NCI-H460 (cell line): ENCODE results near the gene C1orf74. TPM values are rescaled to one million over a fixed set of nuclear protein-coding genes. Genes with fewer than 3 reads are reported as not detected.

ENCODE experiments used
- DNase-seq: peaks from one replicate; pipeline ENCODE4 v3.0.0-alpha.2; 2016; ENCODE audit warnings: low read depth; ENCODE audit errors: extremely low read depth
- polyA plus RNA-seq: library from polyadenylated mRNA; depleted of rRNA; stranded (reverse); fragments of >200 nt; gene quantifications from 2 replicates; pipeline ENCODE4 v1.2.3, GENCODE V29; 2014; cell fraction: nucleus; rRNA removed
- total RNA-seq: library from RNA; depleted of rRNA; stranded (reverse); fragments of >200 nt; shearing (Covaris generic); gene quantifications from 2 replicates; pipeline ENCODE4 v1.2.3, GENCODE V29; 2014; rRNA removed

The C1orf74 gene
- 4.6 and 5.4 TPM in 2 replicates for total RNA-seq
- polyA plus RNA-seq = 9.0 and 9.7 TPM in 2 replicates

DNA sequence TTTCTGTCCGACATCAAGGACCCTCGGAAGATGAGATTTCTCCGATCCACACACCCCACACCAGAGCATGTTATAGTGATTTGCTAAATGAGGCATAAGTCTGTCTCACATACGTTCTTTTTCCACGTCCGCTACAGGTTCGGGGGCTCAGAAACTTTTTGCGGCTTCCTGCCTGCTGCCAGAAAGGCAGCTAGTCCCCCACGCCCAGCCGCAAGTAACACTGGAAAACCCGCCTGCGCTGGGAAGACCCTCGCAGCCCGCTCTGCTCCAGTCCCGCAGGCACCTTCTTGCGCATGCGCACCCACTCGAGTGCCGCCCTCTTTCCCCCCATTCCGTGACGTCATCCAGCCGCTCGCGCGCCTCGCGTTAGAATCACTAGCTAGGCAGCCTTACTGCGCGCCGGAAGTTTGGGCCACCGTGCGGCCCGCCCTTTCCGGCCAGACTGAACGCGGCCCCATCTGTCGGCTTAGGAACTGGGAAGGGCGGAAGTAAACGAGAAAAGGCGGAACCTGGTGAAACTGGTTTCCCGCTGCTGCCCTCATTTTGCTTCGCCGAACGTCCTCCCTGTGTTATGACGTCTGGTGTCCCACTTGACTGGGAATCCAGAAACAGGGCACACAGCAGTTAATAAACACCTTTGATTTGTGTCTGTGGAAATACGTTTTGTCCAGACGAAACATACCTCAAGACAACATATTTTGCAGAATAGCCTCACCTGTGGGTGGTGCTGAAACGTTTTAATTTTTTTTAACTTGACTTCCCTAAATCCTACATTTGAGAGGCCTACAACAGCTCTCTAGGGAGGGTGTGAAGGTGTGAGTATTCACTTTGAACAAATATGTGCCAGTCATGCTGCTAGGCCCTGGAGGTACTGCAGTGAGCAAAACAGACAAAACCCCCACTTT, at the start of gene C1orf74:
Gene C1orf74 (minus strand): TSS at position 295 of the 905 bp plus-strand sequence. CDS start 925 bp downstream, outside the sequence.
- peak; percentile 99 for DNase-seq

DNA sequence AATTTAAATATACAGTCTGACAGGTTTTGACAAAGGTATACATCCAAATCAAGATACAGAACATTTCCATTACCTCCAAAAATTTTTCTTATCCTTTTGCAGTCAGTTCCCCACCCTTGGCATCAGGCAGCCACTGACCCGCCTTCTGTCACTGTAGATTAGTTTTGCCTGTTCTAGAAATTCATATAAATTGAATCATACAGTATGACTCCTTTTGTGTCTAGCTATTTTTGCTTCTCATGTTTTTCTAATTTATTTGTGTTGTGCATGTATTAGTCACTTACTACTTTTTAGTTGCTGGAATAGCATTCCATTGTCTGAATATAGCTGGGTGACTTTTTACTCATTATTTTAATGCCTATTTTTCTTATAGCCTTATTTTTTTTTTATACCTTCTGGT, 47.3 kb upstream of the C1orf74 start:
- no peak for DNase-seq

DNA sequence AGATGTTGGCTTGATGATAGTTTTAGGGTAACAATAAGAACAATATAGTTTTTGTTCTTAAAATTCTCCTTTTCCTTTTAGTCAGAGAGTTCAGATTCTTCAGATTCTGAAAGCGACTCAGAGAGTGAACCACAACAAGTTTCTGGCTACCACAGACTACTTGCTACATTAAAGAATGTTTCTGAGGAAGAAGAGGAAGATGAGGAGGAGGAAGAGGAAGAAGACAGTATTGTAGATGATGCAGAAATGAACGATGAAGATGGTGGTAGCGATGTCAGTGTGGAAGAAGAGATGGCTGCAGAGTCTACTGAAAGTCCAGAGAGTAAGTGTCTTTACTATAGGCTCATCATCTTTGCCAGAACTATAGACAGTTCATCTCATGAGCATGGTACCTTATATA, 46.4 kb upstream of the C1orf74 start:
- DNase-seq = no peak

DNA sequence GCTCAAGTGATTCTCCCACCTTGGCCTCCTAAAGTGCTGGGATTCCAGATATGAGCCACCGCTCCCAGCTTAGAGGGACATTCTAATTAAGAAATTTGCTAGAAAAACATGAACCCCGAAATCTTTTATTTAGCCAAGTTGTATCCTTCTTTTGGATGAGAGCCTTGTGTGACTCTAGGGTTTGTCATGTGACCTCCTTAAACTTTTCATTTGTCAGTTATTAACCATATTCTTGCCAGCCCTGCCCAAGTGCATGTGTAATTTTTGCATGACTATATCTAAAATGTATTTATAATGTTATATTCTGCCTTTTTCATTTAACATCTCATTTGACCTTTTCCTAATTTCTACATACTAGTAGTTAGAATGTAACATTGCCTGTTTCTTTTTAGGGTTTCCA, 45.4 kb upstream of the C1orf74 start:
- DNase-seq = no peak

DNA sequence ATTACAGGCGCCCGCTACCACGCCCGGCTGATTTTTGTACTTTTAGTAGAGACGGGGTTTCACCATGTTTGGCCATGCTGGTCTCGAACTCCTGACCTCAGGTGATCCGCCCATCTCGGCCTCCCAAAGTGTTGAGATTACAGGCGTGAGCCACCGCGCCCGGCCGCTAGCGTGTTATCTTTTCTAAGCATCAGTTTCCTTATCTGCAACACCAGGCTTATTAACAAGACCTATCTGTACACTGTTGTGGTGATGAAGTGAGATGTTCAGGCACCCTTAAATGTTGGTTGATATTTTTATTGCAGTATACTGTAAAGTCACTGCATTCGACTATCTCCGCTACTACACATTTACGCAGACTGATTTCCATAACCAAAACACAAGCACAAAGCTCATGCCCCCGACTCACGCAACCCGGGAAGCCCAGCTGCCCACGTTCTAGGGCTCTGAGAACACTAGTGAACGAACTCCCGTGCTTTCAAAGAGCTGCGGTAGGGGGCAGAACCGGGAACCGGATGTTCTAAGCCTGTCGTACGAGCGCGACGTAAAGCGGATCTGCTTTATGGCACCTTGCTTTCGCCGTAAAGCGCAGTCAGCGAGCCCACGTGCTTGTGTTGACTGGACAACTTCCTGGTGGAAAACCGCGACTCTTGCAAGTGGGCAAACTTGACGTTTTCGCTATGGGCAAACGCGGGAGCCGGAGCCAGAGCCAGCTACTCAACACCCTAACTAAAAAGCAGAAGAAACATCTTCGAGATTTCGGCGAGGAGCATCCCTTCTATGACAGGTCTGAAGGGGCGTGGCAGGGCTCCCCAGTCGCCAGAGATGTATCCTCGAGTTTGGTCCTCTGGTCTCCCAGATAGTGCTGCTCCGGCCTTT, 43.3 kb upstream of the C1orf74 start, which contains the start of gene UTP25:
Gene UTP25 (plus strand): TSS at position 589 of the 879 bp plus-strand sequence. CDS start 92 bp downstream, at position 681.
- DNase-seq = peak; percentile 98

DNA sequence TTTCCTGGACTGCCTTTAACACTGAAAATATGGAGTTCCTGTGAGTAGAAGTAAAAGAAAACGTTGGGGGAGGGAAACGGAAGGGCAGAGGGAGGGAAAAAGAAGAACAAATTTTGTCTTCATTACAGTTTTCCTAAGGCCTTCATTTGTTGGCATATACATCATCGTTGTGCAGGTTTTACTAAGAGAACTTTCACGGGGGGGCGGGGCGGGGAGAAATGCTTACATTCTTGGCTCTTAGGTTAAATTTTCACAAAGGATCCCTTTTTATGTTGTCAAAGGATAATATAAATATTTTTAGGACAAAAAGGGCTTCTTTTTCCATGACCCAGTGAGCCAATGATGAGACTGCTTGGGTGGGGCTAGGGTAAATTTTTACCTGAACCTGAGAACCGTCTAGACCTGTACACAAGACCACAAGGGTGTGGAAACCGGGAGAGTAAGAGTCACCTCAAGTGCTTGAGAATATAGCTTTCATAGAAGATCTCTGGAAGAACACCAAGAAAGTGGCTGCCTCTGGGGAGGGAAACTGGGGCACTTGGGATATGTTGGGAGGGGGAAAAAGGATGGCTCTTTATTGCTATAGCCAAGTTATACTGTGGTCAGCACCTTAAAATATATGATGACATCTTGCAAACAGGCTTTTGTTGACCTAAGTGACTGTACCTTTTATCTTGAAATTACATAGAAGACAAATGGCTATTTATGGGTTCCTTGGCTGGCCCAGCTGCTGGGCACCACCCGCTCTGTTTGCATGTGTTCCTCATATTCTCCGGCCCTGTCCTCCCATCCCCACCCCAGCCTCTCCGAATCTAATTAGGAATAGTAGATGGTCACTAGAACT, 41.5 kb upstream of the C1orf74 start:
- no peak for DNase-seq

DNA sequence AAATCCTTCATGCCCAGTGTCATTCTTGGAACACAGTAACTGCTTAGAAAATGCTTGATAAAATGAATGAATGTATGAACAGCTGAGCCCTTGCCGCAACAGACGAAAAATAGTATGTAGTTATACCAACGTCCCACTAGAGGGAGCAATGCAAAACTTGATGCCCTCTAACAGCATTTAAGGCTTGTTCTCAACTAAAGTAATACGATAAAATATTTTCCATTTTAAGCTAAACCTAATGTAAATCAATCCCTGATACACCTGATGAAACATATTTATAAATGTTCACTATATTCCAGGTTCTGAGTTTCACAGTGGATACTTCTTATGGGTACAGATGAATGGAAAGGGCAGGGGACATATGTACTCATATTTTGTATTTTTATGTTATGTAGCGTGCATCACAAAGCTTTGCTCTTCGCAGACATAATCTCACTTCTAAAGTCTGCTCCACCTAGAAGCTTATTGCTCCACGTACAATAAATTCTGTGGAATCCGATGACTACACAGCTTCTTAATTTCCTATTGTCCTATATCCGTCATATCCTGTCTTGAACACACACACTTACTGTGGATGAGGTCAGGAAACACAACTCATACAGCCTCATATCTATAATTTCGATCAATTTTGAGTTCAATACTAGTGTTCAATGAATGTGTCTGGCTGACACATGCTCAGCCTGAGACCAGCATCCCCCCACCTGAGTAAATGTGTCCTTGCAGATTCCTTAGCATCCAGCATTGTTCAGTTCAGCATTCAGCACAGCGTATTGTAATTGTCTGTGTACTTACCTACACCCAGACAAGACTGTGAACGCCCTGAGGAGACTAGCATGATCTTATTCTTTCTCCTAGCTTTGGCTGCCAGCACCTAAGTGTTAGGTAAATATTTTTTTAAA, 39.0 kb upstream of the C1orf74 start:
- peak; percentile 67 for DNase-seq

DNA sequence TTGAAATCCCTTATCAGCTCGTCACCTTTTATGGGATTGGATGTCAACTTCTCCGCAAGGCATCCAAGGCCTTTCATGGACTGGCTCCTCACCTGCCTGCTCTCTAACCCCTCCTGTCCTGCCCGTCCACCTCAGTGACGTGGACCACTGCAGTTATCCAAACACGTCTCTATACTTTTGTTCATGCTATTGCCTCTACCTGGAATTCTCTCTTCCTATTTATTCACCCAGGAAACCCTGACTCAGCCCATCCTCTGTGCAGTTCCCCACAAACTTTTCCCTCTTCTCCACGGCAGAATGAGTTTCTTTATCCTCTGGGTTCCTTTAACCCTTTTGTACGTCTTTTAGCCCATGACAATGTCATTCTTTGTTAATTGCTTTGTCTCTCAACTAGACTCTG, 38.3 kb upstream of the C1orf74 start:
- DNase-seq = no peak

DNA sequence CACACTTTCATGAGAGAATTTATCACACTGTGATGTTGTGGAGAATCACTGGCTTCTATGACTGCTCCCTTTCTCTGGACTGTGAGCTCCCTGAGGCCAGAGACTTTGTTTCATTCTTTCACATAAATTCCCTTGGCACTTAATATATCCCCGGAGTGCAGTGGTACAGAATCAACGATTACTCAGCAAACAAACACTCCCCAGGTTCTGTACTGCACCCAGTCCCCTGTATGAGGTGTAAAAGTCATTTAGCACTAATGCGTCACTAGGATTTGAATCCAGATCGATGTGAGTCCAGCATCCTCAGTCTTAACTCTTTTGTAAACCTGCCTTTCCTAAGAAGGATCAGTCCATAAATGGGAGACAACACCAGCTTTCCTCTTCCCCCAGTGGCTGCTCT, 36.6 kb upstream of the C1orf74 start:
- no peak for DNase-seq

DNA sequence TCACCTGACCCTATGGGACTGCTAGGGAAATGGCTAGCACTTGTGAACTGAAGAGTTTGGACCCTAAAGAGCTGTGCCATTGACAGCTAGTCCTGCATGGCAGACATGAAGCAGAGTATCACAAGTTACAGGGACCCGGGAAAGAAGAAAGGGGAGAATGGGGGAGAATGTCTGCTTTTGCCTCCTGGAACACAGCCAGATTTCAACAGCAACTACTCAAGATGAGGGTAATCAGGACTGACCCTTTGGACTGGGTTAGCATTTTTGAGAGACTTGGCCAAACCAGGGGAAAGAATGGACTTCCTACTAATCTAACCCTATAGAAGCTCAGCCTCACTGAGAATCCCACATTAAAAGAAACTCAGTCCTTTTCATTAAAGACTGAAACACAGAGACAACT, 34.7 kb upstream of the C1orf74 start:
- DNase-seq = no peak

DNA sequence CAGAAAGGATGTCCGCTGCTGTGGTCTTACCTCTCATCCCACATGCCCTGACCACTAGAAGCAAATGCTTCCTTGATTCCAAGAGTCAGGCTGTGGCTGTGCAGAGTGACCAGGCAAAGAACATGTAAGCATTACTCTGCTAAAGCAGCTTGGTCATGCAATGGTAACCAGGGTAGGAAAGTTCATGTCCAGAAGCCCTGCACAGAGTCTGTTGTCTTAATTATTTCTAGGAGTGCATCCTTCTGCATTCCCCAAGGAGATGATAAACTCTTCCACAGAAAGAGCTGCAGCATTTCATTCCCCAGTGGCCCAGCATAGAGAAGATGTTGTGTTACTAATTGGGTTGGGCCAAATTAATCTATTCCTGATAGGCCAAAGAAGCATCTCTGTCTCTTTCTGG, 33.3 kb upstream of the C1orf74 start:
- DNase-seq = no peak

DNA sequence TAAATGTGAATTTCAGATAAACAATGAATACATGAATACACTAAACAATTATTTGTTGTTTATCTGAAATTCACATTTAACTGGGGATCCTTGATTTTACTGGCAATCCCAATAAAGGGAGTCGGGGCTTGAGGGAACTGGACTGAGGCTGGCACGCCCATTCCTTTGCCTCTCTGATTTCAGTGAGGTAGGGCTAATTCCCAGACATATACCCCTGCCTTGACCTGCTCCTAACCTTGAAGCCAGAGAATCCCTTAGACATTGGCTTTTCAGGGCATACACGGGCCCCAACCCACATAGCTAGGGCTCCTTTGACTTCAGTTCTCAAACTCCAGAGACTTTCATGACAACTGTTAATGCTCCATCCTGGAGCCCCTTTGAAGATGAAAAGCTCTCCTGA, 32.6 kb upstream of the C1orf74 start:
- DNase-seq = no peak

DNA sequence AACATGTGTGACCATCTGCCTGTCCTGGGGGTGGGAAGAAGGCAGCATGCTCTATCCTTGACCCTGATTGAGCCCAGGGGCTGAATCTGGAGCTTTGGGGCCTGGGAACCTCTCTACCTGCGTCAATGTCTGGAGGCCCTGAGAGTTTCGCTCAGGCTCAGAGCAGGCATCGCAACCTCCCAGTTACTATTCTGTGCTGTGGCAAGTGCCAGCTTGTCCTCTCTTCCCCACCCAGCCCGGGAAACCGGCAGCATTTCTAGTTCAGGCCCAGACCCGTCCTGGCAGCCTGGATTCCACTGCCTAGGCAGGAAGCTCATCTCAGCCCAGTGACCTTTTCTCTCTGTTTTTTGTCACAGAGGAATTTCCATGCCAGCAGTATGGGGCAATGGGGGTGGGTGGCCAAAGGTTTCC, 31.6 kb upstream of the C1orf74 start:
- DNase-seq = no peak

DNA sequence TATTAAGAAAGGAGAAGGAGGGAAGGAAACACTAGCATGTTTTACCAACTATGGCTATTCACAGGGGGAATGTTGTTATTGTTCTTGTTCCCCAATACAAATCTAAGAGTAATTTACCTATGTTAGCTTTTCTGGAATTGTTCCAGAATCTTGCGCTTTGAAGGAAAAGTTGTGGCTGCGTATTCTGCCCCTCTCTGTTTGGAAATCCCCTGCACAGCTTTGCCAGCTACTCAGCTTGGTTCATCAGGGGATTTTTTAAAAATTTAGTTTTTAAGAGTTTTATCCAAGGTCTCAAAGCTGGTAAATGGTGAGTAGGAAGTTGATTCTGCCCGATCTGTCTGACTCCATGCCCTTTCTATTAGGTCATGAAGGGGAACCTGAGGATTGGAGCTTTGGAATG, 31.1 kb upstream of the C1orf74 start:
- no peak for DNase-seq

DNA sequence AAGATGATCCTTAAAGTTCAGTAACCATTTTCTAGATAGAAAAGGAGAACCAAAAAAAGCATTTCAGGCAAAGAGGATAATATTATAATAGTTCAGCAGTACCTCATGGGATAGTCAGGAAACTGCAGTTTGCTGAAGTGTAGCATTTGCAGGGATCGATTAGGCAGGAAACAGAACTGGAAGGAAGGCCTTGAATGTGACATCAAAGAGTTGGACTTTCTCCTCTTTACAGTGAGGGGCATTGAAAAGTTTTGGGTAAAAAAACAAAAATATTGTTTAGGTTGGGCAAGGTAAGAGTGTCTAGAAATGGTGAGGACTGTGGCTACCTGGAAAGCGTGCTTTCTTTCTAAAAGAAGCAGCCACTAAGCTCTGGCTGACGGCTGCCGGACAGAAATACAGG, 29.5 kb upstream of the C1orf74 start:
- DNase-seq = no peak

DNA sequence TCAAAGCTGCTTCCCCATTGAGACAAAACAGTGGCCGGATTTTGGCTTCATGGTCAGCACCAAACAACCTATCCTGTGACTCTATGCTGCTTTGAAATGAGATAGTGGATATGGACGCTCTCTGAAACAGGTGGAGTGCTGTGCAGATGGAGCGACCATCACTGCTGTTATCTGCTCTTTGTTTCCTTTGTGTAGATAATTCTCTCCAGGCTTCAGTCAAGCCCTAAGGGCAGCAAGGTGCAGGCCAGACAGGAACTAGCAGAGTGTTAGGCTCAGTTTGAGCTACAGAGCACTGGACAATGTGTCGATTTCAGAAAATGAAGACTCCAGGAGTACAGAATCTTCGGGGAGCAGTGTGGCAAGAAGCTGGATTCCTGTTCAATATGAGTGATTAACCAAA, 26.4 kb upstream of the C1orf74 start:
- DNase-seq = no peak

DNA sequence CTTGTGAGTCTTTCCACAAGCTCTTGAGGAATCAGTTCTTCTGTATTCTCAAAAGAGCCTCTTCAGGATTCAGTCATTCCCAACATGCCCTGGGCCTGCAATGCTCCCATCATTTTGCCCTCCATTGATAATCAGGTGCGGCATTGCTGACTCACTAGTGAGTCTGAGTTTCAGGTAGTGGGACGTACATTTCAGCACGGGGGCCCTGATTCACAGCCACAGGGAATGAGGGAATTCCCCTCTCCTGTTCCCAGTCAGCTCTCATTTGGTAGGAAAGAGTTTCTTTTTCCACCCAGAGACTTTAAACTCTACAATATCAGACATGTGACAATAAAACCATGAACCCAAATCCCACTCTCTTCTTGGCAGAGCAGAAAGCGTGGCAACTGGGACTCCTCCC, 25.3 kb upstream of the C1orf74 start:
- no peak for DNase-seq

DNA sequence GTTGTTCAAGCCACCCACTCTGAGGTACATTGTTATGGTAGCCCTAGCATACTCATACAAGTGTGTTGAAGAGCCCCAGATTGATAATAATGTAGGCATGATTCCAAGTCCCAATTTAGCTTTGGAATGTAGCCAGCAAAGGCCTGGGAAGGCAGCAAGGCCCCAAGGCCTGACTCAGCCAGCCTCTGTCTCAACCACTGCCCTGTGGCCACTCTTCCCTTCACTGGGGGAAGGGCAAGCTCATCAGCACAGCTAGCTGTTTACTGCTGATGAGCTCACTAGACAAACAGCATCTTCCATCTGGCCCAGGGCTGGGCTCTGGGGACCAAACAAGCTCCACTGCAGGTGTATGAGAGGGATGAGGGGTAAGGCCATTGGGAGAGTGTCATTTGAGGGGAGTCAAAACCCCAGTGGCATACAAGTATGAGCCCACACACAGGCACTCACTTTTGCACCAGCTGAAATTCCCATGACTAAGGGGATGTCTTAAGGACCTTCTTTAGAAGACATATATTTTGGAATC, 23.8 kb upstream of the C1orf74 start:
- peak; percentile 24 for DNase-seq

DNA sequence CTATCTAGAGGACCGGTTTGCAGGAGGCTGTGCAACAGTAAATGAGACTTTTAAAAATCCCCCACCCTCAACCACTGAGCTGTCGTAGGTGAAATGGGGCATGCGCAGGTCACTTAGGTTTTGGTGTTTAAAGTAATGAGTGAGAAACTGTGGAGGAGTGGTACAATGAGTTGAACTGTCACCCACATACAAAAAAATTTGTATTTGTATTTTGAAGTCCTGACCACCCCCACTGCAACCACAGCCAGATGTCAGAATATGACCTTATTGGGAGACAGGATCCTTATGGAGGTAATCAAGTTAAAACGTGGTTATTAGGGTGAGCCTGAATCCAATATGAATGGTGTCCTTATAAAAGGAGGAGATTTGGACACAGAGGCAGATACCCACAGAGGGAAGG, 23.1 kb upstream of the C1orf74 start:
- DNase-seq = no peak
